ENCODE data around the gene AMDHD1. TPM values are rescaled to one million over a fixed set of nuclear protein-coding genes. Genes with fewer than 3 reads are reported as not detected.

The AMDHD1 gene, protein sequence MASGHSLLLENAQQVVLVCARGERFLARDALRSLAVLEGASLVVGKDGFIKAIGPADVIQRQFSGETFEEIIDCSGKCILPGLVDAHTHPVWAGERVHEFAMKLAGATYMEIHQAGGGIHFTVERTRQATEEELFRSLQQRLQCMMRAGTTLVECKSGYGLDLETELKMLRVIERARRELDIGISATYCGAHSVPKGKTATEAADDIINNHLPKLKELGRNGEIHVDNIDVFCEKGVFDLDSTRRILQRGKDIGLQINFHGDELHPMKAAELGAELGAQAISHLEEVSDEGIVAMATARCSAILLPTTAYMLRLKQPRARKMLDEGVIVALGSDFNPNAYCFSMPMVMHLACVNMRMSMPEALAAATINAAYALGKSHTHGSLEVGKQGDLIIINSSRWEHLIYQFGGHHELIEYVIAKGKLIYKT
- total RNA-seq, result not detected
- polyA plus RNA-seq, result under 1 TPM in 2 of 3 donors, not detected in 1; 0.23 to 0.37 TPM
- long read RNA-seq, donor 1, partial matches to known transcripts, result 0 of 1 reads
- long read RNA-seq, donor 1, other reads (novel, unspliced or antisense), result 0 of 1 reads
- long read RNA-seq, donor 2, partial matches to known transcripts, result 0 of 1 reads
- long read RNA-seq, donor 2, other reads (novel, unspliced or antisense), result 0 of 1 reads
- long read RNA-seq, donor 3, result 0 reads
- long read RNA-seq, donor 4, result 0 reads
- long read RNA-seq, donor 5, partial matches to known transcripts, result 0 of 1 reads
- long read RNA-seq, donor 5, other reads (novel, unspliced or antisense), result 0 of 1 reads
- long read RNA-seq, donor 6, result 0 reads
- long read RNA-seq, donor 7, result 0 reads
- long read RNA-seq, donor 8, result 0 reads
- long read RNA-seq, donor 9, result 0 reads
- long read RNA-seq, donor 10, result 0 reads

DNA sequence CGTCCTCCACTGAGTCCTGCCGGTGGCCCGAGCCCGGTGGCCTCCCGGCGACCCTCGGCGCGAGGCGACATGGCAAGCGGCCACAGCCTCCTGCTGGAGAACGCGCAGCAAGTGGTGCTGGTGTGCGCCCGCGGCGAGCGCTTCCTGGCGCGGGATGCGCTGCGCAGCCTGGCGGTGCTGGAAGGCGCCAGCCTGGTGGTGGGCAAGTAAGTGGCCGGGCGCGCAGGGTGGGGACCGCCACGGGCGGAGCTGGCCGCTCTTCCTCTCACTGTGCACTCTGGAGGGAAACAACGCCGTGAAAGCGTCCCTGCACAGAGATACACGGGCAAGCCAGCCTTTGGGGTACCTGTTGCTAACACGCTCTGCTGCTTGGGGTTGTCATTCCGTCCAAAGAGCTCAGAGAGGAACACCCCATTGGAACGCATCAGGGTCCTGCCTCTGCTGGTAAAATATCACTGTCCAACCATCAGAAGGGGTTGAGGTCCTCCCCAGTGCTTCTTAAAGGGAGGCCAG, at the start of gene AMDHD1:
AMDHD1 (plus strand) TSS at position 2 of the 513 bp plus-strand sequence; CDS start at position 70, 68 bp downstream.
- intact Hi-C loops (cut with DNase I; ENCODE audit: low total_unique reads), result no loop called here
- peak within 1 kb of the TSS; percentile 75 to 80 (median 78) for H3K4me3 ChIP-seq

DNA sequence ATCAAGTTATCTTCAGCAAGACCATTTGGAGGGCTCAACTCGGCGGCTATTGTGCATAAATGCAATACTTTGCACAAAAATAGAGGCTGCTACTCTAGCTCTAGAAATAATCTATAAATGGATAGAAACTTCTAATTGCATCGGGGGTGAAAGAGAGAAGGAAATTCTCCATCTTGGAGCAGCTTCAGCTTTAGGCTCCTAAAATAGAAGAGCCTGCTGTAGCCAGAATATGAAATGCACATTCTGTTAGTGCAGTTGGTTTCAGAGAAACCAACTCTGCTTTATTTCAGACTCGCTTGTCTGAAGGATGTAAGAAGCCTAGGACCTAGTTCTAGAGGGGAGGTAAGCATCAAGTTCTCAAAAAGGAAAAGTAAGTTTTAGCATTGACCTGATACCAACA, 46.3 kb upstream of the AMDHD1 start:
- H3K9me3 ChIP-seq, result no peaks in the 10 kb centered on the region
- no peaks in the 10 kb centered on the region for H3K36me3 ChIP-seq
- no peak overlapping the region for H3K27ac ChIP-seq
- DNase-seq, result no peak
- 84 to 93% (median 92%) methylated on average over 4 of the region's 4 CpGs for WGBS, 5 donors
- intact Hi-C loops (cut with DNase I; ENCODE audit: low total_unique reads), result no loop called here
- no peak overlapping the region for H3K4me3 ChIP-seq
- TF ChIP-seq POLR2AphosphoS5 (IDR thresholded peaks at IDR 0.05), result no peak
- no peak for TF ChIP-seq EP300 (IDR thresholded peaks at IDR 0.05)
- no peak for TF ChIP-seq POLR2A (IDR thresholded peaks at IDR 0.05)
- no peaks in the 10 kb centered on the region for H3K27me3 ChIP-seq
- no peaks in the 10 kb centered on the region for H3K4me1 ChIP-seq

More for the DNA sequence above, at the start of gene AMDHD1:
- H3K36me3 ChIP-seq, result no peaks in the 10 kb centered on the region
- TF ChIP-seq, protein P1, sequence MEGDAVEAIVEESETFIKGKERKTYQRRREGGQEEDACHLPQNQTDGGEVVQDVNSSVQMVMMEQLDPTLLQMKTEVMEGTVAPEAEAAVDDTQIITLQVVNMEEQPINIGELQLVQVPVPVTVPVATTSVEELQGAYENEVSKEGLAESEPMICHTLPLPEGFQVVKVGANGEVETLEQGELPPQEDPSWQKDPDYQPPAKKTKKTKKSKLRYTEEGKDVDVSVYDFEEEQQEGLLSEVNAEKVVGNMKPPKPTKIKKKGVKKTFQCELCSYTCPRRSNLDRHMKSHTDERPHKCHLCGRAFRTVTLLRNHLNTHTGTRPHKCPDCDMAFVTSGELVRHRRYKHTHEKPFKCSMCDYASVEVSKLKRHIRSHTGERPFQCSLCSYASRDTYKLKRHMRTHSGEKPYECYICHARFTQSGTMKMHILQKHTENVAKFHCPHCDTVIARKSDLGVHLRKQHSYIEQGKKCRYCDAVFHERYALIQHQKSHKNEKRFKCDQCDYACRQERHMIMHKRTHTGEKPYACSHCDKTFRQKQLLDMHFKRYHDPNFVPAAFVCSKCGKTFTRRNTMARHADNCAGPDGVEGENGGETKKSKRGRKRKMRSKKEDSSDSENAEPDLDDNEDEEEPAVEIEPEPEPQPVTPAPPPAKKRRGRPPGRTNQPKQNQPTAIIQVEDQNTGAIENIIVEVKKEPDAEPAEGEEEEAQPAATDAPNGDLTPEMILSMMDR (IDR thresholded peaks at IDR 0.05), result peak in 2 of 7 experiments; percentile 13 to 23
- no peak for TF ChIP-seq POLR2A (IDR thresholded peaks at IDR 0.05)
- H3K27me3 ChIP-seq, result peaks cover 0 to 5% (median 0%) of the 10 kb centered on the region in 3 donors
- DNase-seq, result peak; percentile 56 to 85
- 0 to 1% (median 1%) methylated on average over 20 to 38 of the region's 38 CpGs for WGBS, 5 donors
- peak within 1 kb of the TSS; percentile 73 to 88 (median 83) for H3K27ac ChIP-seq
- no peaks in the 10 kb centered on the region for H3K9me3 ChIP-seq
- H3K4me1 ChIP-seq, result peaks cover 0 to 22% (median 14%) of the 10 kb centered on the region in 4 donors

DNA sequence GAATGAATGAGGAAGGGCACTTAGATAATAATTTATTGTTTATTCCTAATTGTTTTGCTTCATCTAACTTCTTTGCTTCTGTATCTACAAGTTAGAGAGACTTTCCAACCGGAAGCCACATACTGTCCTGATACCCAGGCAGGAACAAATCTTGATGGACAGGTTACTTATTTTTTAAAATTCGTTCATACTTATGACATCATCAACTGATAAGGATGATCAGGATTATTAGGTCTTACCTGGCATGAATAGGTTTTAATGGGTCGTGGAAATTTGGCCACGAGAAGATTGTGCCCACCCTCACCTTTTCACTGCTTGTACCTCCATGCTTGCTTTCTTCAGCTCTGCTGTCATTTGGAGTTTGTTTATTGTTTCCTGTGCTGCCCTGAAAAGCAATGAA, 45.0 kb upstream of the AMDHD1 start:
- no peak overlapping the region for H3K4me3 ChIP-seq
- H3K36me3 ChIP-seq, result no peaks in the 10 kb centered on the region
- intact Hi-C loops (cut with DNase I; ENCODE audit: low total_unique reads), result no loop called here
- H3K4me1 ChIP-seq, result no peaks in the 10 kb centered on the region
- no peak for DNase-seq
- H3K27ac ChIP-seq, result no peak overlapping the region
- TF ChIP-seq POLR2A (IDR thresholded peaks at IDR 0.05) (no peak), EP300 (IDR thresholded peaks at IDR 0.05) (no peak), POLR2AphosphoS5 (IDR thresholded peaks at IDR 0.05) (no peak)
- TF ChIP-seq, protein P1 (IDR thresholded peaks at IDR 0.05), result no peak
- H3K27me3 ChIP-seq, result no peaks in the 10 kb centered on the region
- H3K9me3 ChIP-seq, result peaks cover 0 to 6% (median 1%) of the 10 kb centered on the region in 4 donors
- 59 to 72% (median 64%) methylated on average over 4 of the region's 4 CpGs for WGBS, 5 donors

DNA sequence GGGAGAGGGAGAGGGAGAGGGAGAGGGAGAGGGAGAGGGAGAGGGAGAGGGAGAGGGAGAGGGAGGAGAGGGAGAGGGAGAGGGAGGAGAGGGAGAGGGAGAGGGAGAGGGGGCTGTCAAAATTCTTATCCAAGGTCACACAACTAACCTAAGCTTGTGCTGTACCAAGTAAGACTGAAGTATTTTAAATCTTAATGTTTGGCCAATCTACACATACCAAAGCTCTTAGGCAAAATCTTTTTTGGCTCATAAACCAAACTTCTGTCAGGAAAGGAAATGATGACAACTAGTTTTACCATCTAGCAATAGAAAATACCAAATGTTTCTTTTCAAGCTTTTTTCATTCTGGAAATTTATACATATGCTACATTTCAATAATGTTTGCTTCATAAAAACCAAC, 34.6 kb upstream of the AMDHD1 start:
- peak in 1 of 2 donors; percentile 2 for DNase-seq
- Histone ChIP-seq H3K9me3 (no peaks in the 10 kb centered on the region), H3K4me3 (no peak overlapping the region), H3K4me1 (no peaks in the 10 kb centered on the region), H3K36me3 (no peaks in the 10 kb centered on the region), H3K27ac (no peak overlapping the region), H3K27me3 (no peaks in the 10 kb centered on the region)
- TF ChIP-seq EP300 (IDR thresholded peaks at IDR 0.05) (no peak), POLR2A (IDR thresholded peaks at IDR 0.05) (no peak), POLR2AphosphoS5 (IDR thresholded peaks at IDR 0.05) (no peak)
- TF ChIP-seq, protein P1 (IDR thresholded peaks at IDR 0.05), result no peak
- intact Hi-C loops (cut with DNase I; ENCODE audit: low total_unique reads), result no loop called here
